ENCODE measurements around the gene GABARAP. TPM values are rescaled to one million over a fixed set of nuclear protein-coding genes. Genes with fewer than 3 reads are reported as not detected.

The GABARAP gene
- total and polyA plus RNA-seq, 2 of the 4 experiments (the other 2 are of a cell fraction) = 77.8 to 780 TPM

GRCh38 chr17:7224110-7224509 is 18.1 kb downstream of the GABARAP start:
- H3K27ac ChIP-seq (ENCODE audit: insufficient read depth, low read length) = no peak overlapping the region
- no peak overlapping the region for H2AFZ ChIP-seq (replicated peaks; ENCODE audit: low read length, poor library complexity)
- H3K4me2 ChIP-seq (ENCODE audit: low read depth, low read length) = no peak overlapping the region
- no peak overlapping the region for H3K9ac ChIP-seq (ENCODE audit: low read depth, low read length)
- H4K8ac ChIP-seq (ENCODE audit: low read depth in 2 of 2, low read length in 2 of 2) = no peak overlapping the region
- in situ Hi-C loops (cut with MboI; ENCODE audit: low sequenced_read_pairs) = no loop called here
- H3K27me3 ChIP-seq (ENCODE audit: control insufficient read depth, insufficient read depth, low read length) = no peaks in the 10 kb centered on the region
- no TSS peak for BruUV-seq (replicated peaks)
- H2BK5ac ChIP-seq (ENCODE audit: low read depth, low read length, poor library complexity, severe bottlenecking) = no peak overlapping the region
- H4K5ac ChIP-seq (ENCODE audit: low read depth, low read length) = no peak overlapping the region
- ChIA-PET CTCF (no interaction called here), POLR2A (ENCODE audit: unreplicated experiment) (interaction anchor here (0.6 kb wide), 2 partner anchors 10 kb away, joined by 3 read pairs; partner anchors contain the start of gene DVL2)
- H3K18ac ChIP-seq (ENCODE audit: low read depth, low read length) = no peak overlapping the region
- 100% methylated on average over 5 of the region's 10 CpGs; no CpG with 5 or more reads in 1 of the 2 experiments for WGBS, 2 experiments (ENCODE audit: extremely low coverage in 2 of 2, insufficient read length in 1 of 2)
- no peak overlapping the region for H2BK120ac ChIP-seq (ENCODE audit: low read depth, low read length)
- no peaks in the 10 kb centered on the region for H3K9me3 ChIP-seq (ENCODE audit: control insufficient read depth, insufficient read depth, low read length)
- H2BK20ac ChIP-seq (ENCODE audit: low read depth, low read length) = no peak overlapping the region
- H3K56ac ChIP-seq (ENCODE audit: extremely low read depth, insufficient read depth, low read length) = no peak overlapping the region
- peaks cover 12% of the 10 kb centered on the region; the same call in 1 of the 2 replicates for H3K9me1 ChIP-seq (ENCODE audit: insufficient read depth, low read length)
- peaks cover 32% of the 10 kb centered on the region for H4K20me1 ChIP-seq (ENCODE audit: insufficient read depth, low read length)
- H3K14ac ChIP-seq (replicated peaks; ENCODE audit: low read depth, low read length) = no peak overlapping the region
- intact Hi-C loops (cut with micrococcal nuclease) = no loop called here
- H3K36me3 ChIP-seq (ENCODE audit: control insufficient read depth, insufficient read depth, low read length) = peaks cover 75% of the 10 kb centered on the region
- H3K4me1 ChIP-seq (ENCODE audit: control insufficient read depth, insufficient read depth, low read length) = peaks cover 11% of the 10 kb centered on the region
- no peak overlapping the region for H2AK5ac ChIP-seq (ENCODE audit: low read depth, low read length)
- dilution Hi-C loops (cut with HindIII; ENCODE audit: low sequenced_read_pairs, unreplicated experiment) = no loop called here
- H3K79me1 ChIP-seq (ENCODE audit: low read depth in 1 of 2, low read length in 2 of 2) = peaks cover 8 to 74% of the 10 kb centered on the region in 2 experiments
- no peak overlapping the region for H3K23ac ChIP-seq (ENCODE audit: low read depth, low read length)
- no peak for TF ChIP-seq CTCF (conservative IDR thresholded peaks at IDR 0.05; ENCODE audit: low read depth, low read length)
- no peak for TF ChIP-seq MAZ (IDR thresholded peaks at IDR 0.05; ENCODE audit: borderline replicate concordance, low read depth, low read length)
- no peak for TF ChIP-seq RFX5 (IDR thresholded peaks at IDR 0.05; ENCODE audit: low read depth, low read length)
- TF ChIP-seq RCOR1 (IDR thresholded peaks at IDR 0.05; ENCODE audit: insufficient replicate concordance, low read length) = no peak
- TF ChIP-seq RAD21 (IDR thresholded peaks at IDR 0.05; ENCODE audit: low read length) = no peak
- TF ChIP-seq SMC3 (IDR thresholded peaks at IDR 0.05; ENCODE audit: low read depth, low read length) = no peak
- no peak for TF ChIP-seq MXI1 (IDR thresholded peaks at IDR 0.05; ENCODE audit: borderline replicate concordance, low read depth, low read length)
- TF ChIP-seq BHLHE40 (IDR thresholded peaks at IDR 0.05; ENCODE audit: low read depth, low read length) = no peak
- TF ChIP-seq NFE2L2 (IDR thresholded peaks at IDR 0.05; ENCODE audit: low read depth, low read length) = no peak
- no peak for TF ChIP-seq POLR2A (IDR thresholded peaks at IDR 0.05; ENCODE audit: low read depth, low read length)
- no peak for TF ChIP-seq FOS (IDR thresholded peaks at IDR 0.05; ENCODE audit: low read depth, low read length)
- TF ChIP-seq USF2 (IDR thresholded peaks at IDR 0.05; ENCODE audit: low read depth, low read length) = no peak
- TF ChIP-seq CEBPB (IDR thresholded peaks at IDR 0.05; ENCODE audit: low read depth, low read length) = no peak
- TF ChIP-seq ELK1 (IDR thresholded peaks at IDR 0.05; ENCODE audit: borderline replicate concordance, low read depth, low read length) = no peak
- ATAC-seq (ENCODE audit: low read depth) (no peak), DNase-seq (no peak)
- no peak overlapping the region for H3K4ac ChIP-seq (ENCODE audit: low read depth, low read length)
- no peak overlapping the region for H3K4me3 ChIP-seq (ENCODE audit: insufficient read depth, low read depth, low read length)
- peak overlapping the region; percentile 34 for H2AK9ac ChIP-seq (replicated peaks; ENCODE audit: low read depth, low read length, poor library complexity)
- no peak overlapping the region for H4K91ac ChIP-seq (ENCODE audit: insufficient read depth, low read depth, low read length)
- H2BK15ac ChIP-seq (ENCODE audit: low read depth, low read length) = no peak overlapping the region

All from IMR-90 (cell line).